ENCODE measurements around the gene TBC1D2B.

DNA sequence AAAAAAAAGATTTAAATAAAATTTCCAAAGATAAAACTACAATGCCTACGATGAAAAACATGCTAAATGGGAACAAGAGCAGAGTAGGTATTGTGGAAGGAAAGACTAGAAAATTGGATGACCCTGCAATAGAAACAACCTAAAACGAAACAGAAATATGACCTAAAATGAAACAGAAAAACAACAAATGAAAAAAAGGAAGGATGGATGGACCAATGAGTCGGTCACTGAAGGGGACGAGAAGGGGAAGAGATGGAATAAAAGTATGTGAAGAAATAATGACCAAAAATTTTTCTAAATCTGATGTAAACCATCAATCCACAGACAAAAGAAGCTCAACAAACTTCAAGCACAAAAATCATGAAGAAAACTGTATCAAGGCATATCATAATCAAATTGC lies 44.8 kb downstream of the TBC1D2B start:
- TF ChIP-seq, protein P1, sequence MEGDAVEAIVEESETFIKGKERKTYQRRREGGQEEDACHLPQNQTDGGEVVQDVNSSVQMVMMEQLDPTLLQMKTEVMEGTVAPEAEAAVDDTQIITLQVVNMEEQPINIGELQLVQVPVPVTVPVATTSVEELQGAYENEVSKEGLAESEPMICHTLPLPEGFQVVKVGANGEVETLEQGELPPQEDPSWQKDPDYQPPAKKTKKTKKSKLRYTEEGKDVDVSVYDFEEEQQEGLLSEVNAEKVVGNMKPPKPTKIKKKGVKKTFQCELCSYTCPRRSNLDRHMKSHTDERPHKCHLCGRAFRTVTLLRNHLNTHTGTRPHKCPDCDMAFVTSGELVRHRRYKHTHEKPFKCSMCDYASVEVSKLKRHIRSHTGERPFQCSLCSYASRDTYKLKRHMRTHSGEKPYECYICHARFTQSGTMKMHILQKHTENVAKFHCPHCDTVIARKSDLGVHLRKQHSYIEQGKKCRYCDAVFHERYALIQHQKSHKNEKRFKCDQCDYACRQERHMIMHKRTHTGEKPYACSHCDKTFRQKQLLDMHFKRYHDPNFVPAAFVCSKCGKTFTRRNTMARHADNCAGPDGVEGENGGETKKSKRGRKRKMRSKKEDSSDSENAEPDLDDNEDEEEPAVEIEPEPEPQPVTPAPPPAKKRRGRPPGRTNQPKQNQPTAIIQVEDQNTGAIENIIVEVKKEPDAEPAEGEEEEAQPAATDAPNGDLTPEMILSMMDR (IDR thresholded peaks at IDR 0.05; ENCODE audit: insufficient read depth, low read length, poor library complexity, severe bottlenecking) = no peak
- no peak for TF ChIP-seq EZH2phosphoT487 (conservative IDR thresholded peaks at IDR 0.05; ENCODE audit: low read length)

All from SU-DHL-6 (cell line).